ENCODE data around the gene MMP13.

GRCh38 chr11:102985850-102986249 lies 30.3 kb upstream of the MMP13 start:
- no peak for TF ChIP-seq CTCF (conservative IDR thresholded peaks at IDR 0.05; ENCODE audit: low read depth, low read length)
- no peak for TF ChIP-seq EZH2 (IDR thresholded peaks at IDR 0.05; ENCODE audit: low read length, unreplicated experiment)

Measured in PC-3 (cell line).